Activated CD4-positive, alpha-beta T cell treated with anti-CD3 and anti-CD28 coated beads for 36 hours (primary cell): Measurements from ENCODE around the gene FERD3L. TPM values are rescaled to one million over a fixed set of nuclear protein-coding genes. Genes with fewer than 3 reads are reported as not detected.

ENCODE experiments used
- ATAC-seq: fragments of 200-7000 bp; cut with Tn5 transposase; one replicate; pipeline ENCODE4 v1.10.0; 2021; ENCODE audit warnings: mild to moderate bottlenecking, moderate library complexity
- CTCF ChIA-PET: fragments of 350-600 bp; sonication (Branson Sonifier 250); formaldehyde crosslinking; loops from one replicate; lab custom pipeline; 2021; ENCODE audit warnings: antibody characterized with exemption; lab: Charles Lee
- POLR2A ChIA-PET: fragments of 350-600 bp; sonication (Branson Sonifier 250); formaldehyde crosslinking; loops from one replicate; lab custom pipeline; 2021; ENCODE audit warnings: antibody characterized with exemption, inconsistent platforms; lab: Charles Lee
- DNase-seq: peaks from one replicate; pipeline ENCODE4 v3.0.0-alpha.2; 2020
- H3K27ac Mint-ChIP-seq: one replicate; pipeline ENCODE4 v1.8.0; 2021; ENCODE audit warnings: mixed read lengths
- H3K27me3 Mint-ChIP-seq: one replicate; pipeline ENCODE4 v1.8.0; 2021; ENCODE audit warnings: mixed read lengths
- H3K36me3 Mint-ChIP-seq: one replicate; pipeline ENCODE4 v1.8.0; 2021; ENCODE audit warnings: low read depth, mixed read lengths
- H3K4me1 Mint-ChIP-seq: one replicate; pipeline ENCODE4 v1.8.0; 2021; ENCODE audit warnings: mixed read lengths
- H3K4me3 Mint-ChIP-seq: one replicate; pipeline ENCODE4 v1.8.0; 2021; ENCODE audit warnings: mild to moderate bottlenecking, moderate library complexity, mixed read lengths
- H3K9me3 Mint-ChIP-seq: one replicate; pipeline ENCODE4 v1.8.0; 2021; ENCODE audit warnings: low read depth, mixed read lengths
- intact Hi-C, 2 experiments: fragments of 100-400 bp; cut with DNase I in 1 of 2; cut with micrococcal nuclease in 1 of 2; formaldehyde crosslinking; loops; one replicate each; pipeline versions ENCODE4 v1.14.2 to v1.15.1; 2022 to 2024; cut with DNase I, micrococcal nuclease
- total RNA-seq, 2 experiments: library from RNA; stranded (reverse); gene quantifications; one replicate each; pipeline ENCODE4 v1.2.3, GENCODE V29; 2021

Gene FERD3L
- total RNA-seq, 2 experiments from 2014 or later = not detected

DNA sequence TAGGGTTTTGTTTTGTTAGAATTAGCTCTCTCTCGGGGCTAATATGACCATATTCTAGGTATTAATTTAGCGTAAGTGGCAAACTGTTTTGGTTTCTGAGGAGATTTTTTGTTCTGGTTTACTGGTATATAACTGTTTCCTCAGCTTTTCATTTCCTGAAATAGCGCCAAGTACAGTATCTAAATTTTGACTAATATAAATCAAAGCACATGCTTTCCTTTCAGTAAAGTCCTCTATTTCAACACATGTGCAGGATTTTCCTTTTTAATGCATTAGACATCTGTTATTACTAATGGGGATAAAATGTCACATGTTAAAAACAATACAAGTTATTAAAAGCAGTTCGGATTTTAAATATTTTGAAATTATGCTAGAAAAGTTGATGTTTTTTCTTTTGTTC, 11.3 kb downstream of the FERD3L start:
- Mint-ChIP-seq H3K9me3 (peaks cover 2% of the 10 kb centered on the region), H3K36me3 (no peaks in the 10 kb centered on the region)

DNA sequence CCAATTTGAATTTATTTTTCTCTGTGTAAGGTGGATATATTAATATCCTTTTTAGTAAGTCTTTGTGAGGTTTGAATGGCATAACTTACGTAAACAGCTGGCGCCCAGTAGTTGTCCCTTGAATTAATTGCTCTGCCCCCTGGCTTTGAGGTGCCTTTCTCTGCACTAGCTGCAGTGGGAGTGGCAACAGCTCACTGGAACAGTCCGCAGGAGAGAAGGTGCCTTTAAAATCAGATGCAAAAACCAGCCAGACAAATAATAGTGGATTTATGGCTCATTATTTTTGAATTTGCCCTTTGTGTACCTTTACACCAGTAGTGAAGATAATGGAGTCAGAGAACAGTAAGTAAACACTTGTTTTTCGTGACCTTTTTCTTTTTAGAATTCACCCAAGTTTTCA, 11.8 kb downstream of the FERD3L start:
- DNase-seq = no peak
- POLR2A ChIA-PET = no interaction called here
- no peak overlapping the region for H3K4me3 Mint-ChIP-seq
- H3K36me3 Mint-ChIP-seq = no peaks in the 10 kb centered on the region
- H3K27ac Mint-ChIP-seq = no peak overlapping the region
- H3K4me1 Mint-ChIP-seq = no peaks in the 10 kb centered on the region
- intact Hi-C loops = no loop called here
- CTCF ChIA-PET = no interaction called here
- H3K9me3 Mint-ChIP-seq = peaks cover 2% of the 10 kb centered on the region
- H3K27me3 Mint-ChIP-seq = peaks cover 2% of the 10 kb centered on the region
- ATAC-seq = no peak

More for the DNA sequence above, 11.3 kb downstream of the FERD3L start:
- intact Hi-C loops = no loop called here
- no peak overlapping the region for H3K4me3 Mint-ChIP-seq
- ATAC-seq = no peak
- H3K27me3 Mint-ChIP-seq = peaks cover 2% of the 10 kb centered on the region
- CTCF ChIA-PET = no interaction called here
- POLR2A ChIA-PET = no interaction called here
- no peak overlapping the region for H3K27ac Mint-ChIP-seq
- H3K4me1 Mint-ChIP-seq = no peaks in the 10 kb centered on the region
- DNase-seq = no peak

DNA sequence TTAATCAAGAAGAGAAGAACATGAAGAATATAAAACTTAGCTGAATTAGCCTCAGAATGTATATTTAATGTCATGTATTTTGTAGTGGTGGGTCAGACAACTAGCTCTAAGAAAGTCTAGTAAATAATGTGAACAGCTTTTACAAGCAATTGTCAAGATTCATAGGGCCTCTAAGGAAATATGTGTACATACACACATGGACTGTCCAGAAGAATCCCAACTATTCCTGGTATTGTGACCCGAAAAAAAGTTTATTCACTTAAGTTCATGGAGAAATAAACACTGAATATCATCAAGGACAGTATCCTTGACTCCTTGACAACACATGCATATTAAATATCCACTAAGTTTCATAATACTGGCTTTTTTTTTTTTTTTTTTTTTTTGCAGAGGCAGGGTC, 16.4 kb downstream of the FERD3L start:
- Mint-ChIP-seq H3K27ac (no peak overlapping the region), H3K4me3 (no peak overlapping the region), H3K36me3 (no peaks in the 10 kb centered on the region), H3K9me3 (no peaks in the 10 kb centered on the region), H3K27me3 (peaks cover 2% of the 10 kb centered on the region), H3K4me1 (no peaks in the 10 kb centered on the region)
- intact Hi-C loops = no loop called here
- ChIA-PET CTCF (no interaction called here), POLR2A (no interaction called here)
- DNase-seq (no peak), ATAC-seq (no peak)

DNA sequence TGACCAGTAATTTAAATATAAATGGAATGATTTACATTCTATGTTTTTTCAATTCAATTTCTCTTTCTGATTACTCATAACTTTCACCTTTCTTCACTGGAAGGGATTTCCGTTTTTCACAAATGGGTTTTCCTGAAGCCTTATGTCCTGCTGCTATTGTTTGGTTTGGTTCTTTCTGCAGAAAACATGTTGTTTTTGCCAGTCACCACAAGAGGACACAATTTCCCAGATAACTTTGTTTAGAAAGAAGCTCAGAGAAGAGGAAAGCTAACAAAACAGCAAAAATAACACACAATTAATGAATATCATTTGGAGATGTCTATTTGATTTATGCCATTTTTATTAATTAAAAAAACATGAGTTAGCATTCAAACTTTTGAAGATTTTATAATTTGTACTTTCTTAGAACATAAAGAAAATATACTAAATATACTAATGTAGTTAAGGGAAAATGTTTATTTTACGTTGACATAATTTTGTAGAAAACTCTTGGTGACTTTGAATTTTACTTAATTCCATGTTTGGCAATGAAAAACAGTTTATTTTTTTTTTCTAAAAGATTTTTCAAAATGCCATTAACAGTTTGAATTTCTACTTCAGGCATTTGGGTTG, 23.1 kb downstream of the FERD3L start:
- H3K4me1 Mint-ChIP-seq = no peaks in the 10 kb centered on the region
- H3K27me3 Mint-ChIP-seq = peaks cover 34% of the 10 kb centered on the region
- H3K9me3 Mint-ChIP-seq = peaks cover 3% of the 10 kb centered on the region
- H3K4me3 Mint-ChIP-seq = no peak overlapping the region
- POLR2A ChIA-PET = no interaction called here
- DNase-seq (no peak), ATAC-seq (no peak)
- H3K36me3 Mint-ChIP-seq = no peaks in the 10 kb centered on the region
- CTCF ChIA-PET = interaction anchor here (0.8 kb wide), 1 partner anchor 84 kb away, joined by 3 read pairs; no protein-coding TSS in a partner anchor
- intact Hi-C loops = loop anchor here in 1 of 2 experiments (5.0 kb wide), 1 partner anchor 545 kb away; no protein-coding TSS in a partner anchor
- H3K27ac Mint-ChIP-seq = no peak overlapping the region

DNA sequence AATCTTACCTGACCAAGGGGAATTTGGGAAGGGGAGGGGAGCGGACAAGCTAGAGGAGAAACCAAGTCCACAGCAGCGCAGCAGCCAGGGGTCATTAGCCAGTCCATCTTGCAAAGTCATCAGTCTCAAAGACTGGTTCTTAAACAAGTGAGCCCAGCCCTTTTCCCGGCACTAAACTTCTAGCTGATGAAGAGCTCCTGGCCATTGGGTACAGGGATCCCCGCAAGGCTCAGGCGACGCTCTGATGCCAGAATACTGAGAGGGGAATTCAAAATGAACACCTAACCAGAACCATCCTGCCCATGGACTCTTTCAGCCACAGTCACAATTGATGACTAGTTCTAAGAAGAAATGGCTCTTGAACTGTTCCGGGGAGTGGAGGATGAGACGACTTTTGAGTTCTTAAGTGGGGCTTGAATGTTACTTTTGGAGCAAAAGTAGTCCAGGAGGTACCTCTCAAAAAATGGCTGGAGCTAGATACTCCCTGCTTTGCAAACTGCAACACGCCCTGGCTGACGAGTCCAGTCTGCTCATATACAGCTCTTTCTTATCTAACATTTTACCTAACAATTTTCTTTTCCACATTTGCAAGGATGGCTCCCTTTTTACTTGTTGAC, 25.2 kb downstream of the FERD3L start:
- POLR2A ChIA-PET = no interaction called here
- intact Hi-C loops = loop anchor here in 1 of 2 experiments (5.0 kb wide), 1 partner anchor 547 kb away; no protein-coding TSS in a partner anchor
- H3K27ac Mint-ChIP-seq = no peak overlapping the region
- peaks cover 38% of the 10 kb centered on the region for H3K27me3 Mint-ChIP-seq
- no peak overlapping the region for H3K4me3 Mint-ChIP-seq
- H3K36me3 Mint-ChIP-seq = no peaks in the 10 kb centered on the region
- peaks cover 4% of the 10 kb centered on the region for H3K4me1 Mint-ChIP-seq
- CTCF ChIA-PET = interaction anchor here (1.0 kb wide), 1 partner anchor 371 kb away, joined by 3 read pairs; no protein-coding TSS in a partner anchor
- DNase-seq (no peak), ATAC-seq (no peak)
- peaks cover 3% of the 10 kb centered on the region for H3K9me3 Mint-ChIP-seq

DNA sequence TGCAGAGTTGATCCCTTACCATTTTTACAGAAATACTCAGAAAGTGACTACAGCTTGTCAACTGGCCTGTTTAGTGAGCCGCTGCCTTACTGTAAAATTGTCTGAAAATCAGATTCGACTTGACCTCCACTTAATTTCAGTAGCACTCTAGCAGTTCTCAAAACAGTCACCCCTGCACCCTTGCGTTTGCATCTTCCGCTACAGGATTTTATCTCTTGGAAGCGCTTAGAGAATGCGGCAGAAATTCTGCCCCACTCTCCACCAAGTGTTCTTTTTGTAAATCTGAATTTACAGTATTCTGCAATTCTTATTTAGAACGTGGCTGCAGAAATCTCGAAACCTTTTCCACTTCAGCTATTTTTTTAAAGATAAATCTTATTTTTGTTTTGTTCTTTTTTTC, 25.8 kb downstream of the FERD3L start:
- Mint-ChIP-seq H3K9me3 (peaks cover 3% of the 10 kb centered on the region), H3K36me3 (no peaks in the 10 kb centered on the region), H3K4me3 (no peak overlapping the region), H3K27me3 (peaks cover 40% of the 10 kb centered on the region), H3K27ac (no peak overlapping the region), H3K4me1 (peaks cover 4% of the 10 kb centered on the region)
- ATAC-seq = no peak
- DNase-seq = no peak
- ChIA-PET POLR2A (no interaction called here), CTCF (interaction anchor here (1.0 kb wide), 1 partner anchor 372 kb away, joined by 3 read pairs; no protein-coding TSS in a partner anchor)
- intact Hi-C loops = no loop called here

DNA sequence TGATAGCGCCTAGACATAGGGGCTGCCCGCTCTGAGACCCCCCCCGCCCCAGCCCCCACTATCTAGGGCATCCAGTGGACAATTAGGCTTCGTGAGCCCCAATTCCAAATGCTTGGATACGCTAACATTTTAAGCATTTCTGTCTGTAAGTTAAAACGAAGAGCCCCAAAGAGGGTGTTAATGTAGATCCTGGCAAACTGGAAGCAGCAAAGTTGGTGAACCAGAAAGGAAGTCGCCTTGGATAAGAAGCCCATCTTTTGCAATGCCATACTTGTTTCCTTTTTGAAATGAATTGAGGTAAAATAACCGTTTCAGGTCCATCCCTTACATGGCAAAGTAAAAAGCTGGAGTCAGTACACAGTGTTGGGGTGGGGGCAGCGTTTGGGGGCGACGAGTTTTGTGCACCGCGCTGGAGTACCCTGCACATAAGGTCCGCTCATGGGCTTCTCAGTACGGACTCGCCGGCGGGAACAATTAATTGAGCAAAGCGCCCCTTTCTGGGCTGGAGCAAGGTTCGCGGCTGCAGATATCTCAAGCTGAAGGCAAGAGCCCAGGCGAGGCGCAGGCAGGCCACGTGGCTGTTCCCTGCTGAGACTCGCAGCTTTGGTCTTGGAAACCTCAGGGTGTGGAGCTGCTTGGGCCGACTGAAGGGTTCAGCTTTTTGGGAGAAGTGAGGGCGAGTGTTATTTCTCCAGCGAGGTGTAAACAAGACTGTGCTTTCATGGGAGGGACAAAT, 26.4 kb downstream of the FERD3L start:
- POLR2A ChIA-PET = no interaction called here
- Mint-ChIP-seq H3K36me3 (no peaks in the 10 kb centered on the region), H3K27me3 (peaks cover 44% of the 10 kb centered on the region), H3K4me3 (no peak overlapping the region), H3K4me1 (peaks cover 4% of the 10 kb centered on the region), H3K27ac (no peak overlapping the region), H3K9me3 (peaks cover 3% of the 10 kb centered on the region)
- DNase-seq (no peak), ATAC-seq (no peak)
- intact Hi-C loops = no loop called here
- CTCF ChIA-PET = no interaction called here

DNA sequence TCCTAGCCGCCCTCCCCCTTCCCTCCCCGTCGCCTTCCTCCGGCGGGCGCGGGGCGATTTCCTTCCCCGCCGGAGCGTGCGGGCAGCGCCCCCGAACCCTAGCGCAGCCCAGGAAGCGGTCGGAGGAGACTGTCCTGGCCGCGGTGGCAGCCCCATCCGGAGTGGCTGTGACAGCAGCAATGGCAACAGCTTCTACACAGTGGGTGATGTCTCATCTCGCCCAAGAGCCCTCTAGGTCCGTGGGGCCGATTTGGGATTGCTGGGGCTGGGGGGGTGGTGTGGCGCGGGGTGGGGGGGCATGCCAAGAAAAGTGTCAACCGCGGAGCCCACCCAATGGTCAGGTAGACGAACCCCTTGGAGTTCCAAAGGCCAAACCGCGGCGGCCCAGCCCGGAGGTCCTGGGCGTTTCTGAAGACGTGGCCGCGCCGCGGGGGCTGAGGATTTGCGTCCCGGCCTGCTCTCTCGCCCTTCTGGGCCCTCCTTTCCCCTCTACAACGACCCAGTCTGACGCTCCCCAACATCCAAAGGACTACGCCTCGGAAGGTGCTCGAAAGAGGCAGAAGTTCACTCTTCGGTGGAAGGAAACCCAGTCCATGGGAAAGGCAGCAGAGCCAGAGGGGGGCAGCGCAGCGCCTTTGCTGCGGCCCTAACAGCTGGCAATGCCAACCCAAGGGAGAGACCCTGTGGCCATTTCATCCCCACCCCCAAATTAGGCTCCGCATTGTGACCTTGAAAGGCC, 27.2 kb downstream of the FERD3L start:
- Mint-ChIP-seq H3K27me3 (peaks cover 43% of the 10 kb centered on the region), H3K4me3 (no peak overlapping the region)
- ATAC-seq = no peak

DNA sequence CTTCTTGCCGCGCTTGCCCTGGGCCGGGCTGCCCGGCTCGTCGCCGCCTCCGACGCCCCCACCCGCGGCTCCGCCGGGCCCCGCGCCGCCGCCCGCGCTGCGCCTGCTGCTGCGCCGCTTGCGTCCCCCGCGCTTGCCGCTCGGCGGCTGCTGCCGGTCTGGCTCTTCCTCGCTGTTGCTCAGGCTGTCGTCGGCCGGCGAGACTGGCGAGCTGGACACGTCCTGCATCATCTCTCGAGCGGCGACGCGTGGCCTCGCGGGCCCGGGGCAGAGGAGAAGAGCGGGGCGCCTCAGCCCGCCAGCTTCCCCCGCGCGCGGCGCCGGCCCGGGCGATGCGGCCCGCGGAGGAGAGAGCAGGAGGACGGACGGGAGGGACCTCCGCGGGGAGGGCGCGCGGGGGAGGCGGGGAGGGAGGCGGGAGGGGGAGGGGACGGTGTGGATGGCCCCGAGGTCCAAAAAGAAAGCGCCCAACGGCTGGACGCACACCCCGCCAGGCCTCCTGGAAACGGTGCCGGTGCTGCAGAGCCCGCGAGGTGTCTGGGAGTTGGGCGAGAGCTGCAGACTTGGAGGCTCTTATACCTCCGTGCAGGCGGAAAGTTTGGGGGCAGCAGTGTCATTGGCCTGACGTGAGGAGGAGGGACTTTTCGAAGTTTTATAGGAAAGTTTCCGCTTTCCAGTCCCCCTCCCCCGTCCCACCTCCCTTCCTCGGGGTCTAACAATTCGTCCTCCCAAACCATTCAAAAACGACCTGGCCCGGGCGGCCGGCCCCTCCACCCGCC, 27.9 kb downstream of the FERD3L start, which contains the start of gene TWIST1:
Gene TWIST1 (minus strand): TSS at position 546 of the 779 bp plus-strand sequence. CDS start 315 bp downstream, at position 231.
- no peaks in the 10 kb centered on the region for H3K36me3 Mint-ChIP-seq
- ChIA-PET POLR2A (no interaction called here), CTCF (no interaction called here)
- H3K4me1 Mint-ChIP-seq = peaks cover 4% of the 10 kb centered on the region
- no peak within 1 kb of the TSS for H3K27ac Mint-ChIP-seq
- peak; percentile 24 for DNase-seq
- intact Hi-C loops = no loop called here
- peak; percentile 36 for ATAC-seq
- no peaks in the 10 kb centered on the region for H3K9me3 Mint-ChIP-seq
- peaks cover 48% of the 10 kb centered on the region for H3K27me3 Mint-ChIP-seq
- H3K4me3 Mint-ChIP-seq = no peak within 1 kb of the TSS

More for the DNA sequence above, 27.2 kb downstream of the FERD3L start:
- no peaks in the 10 kb centered on the region for H3K9me3 Mint-ChIP-seq
- intact Hi-C loops = no loop called here
- DNase-seq = no peak
- no peaks in the 10 kb centered on the region for H3K36me3 Mint-ChIP-seq
- H3K27ac Mint-ChIP-seq = no peak overlapping the region
- POLR2A ChIA-PET = no interaction called here
- CTCF ChIA-PET = no interaction called here
- H3K4me1 Mint-ChIP-seq = peaks cover 4% of the 10 kb centered on the region

DNA sequence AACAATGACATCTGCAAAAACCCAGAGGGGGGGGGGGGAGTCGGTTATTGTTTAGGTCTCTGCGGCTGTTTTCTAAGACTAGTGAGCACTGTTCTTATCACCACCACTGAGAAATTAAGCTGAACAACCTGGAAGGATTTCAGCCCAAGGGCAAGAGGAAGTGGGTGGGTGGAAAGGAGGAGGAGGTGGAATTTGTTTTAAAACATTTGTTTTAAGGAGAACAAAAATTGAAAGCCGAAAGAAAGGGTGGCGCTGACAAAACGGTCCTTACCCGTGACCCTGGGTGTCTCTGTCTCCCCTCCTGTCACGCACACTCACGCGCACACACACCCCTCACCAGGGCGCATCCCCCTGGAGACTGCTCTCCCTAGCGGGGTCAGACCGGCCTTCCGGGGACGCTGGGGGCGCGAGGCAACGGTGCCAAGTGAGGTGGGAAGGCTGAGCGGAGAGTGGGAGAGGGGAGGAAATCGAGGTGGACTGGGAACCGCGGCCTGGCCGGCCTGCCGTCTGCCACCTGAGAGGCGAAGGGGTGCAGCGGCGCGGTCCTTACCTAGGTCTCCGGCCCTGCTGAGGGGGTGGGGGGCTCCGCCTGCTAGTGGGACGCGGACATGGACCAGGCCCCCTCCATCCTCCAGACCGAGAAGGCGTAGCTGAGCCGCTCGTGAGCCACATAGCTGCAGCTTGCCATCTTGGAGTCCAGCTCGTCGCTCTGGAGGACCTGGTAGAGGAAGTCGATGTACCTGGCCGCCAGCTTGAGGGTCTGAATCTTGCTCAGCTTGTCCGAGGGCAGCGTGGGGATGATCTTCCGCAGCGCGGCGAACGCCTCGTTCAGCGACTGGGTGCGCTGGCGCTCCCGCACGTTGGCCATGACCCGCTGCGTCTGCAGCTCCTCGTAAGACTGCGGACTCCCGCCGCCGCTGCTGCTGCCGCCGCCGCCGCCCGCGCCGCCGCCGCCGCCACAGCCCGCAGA, 28.8 kb downstream of the FERD3L start:
- Mint-ChIP-seq H3K27me3 (peaks cover 52% of the 10 kb centered on the region), H3K4me1 (peaks cover 4% of the 10 kb centered on the region), H3K4me3 (peak overlapping the region; percentile 31), H3K9me3 (no peaks in the 10 kb centered on the region), H3K36me3 (no peaks in the 10 kb centered on the region), H3K27ac (no peak overlapping the region)
- POLR2A ChIA-PET = no interaction called here
- ATAC-seq = peak; percentile 16
- intact Hi-C loops = no loop called here
- CTCF ChIA-PET = interaction anchor here (0.6 kb wide), 1 partner anchor 133 kb away, joined by 3 read pairs; no protein-coding TSS in a partner anchor
- peak; percentile 23 for DNase-seq
